Sigmoid colon (tissue), 7 donors: Measurements from ENCODE around the gene TTLL3. TPM values are rescaled to one million over a fixed set of nuclear protein-coding genes. Genes with fewer than 3 reads are reported as not detected.
"Not testable (repeated sequence)": the region's sequence is repeated elsewhere in the genome, so short reads cannot be mapped to it uniquely, and the experiment has no call there.

Experiments
- DNase-seq: peaks from one replicate; pipeline ENCODE4 v3.0.0-alpha.2; 2019
- H3K27ac ChIP-seq, 4 donors: fragments of 200-600 bp; sonication (generic); one replicate each; pipeline ENCODE4 v1.5.1; 2016 to 2019; ENCODE audit warnings: mild to moderate bottlenecking in 1 of 4
- H3K27me3 ChIP-seq, 3 donors: fragments of 200-600 bp; sonication (generic); one replicate each; pipeline ENCODE4 v1.5.1; 2019; ENCODE audit warnings: mild to moderate bottlenecking in 1 of 3
- H3K36me3 ChIP-seq, 4 donors: fragments of 200-600 bp; sonication (generic); one replicate each; pipeline ENCODE4 v1.5.1; 2016 to 2019
- H3K4me1 ChIP-seq, 4 donors: fragments of 200-600 bp; sonication (generic); one replicate each; pipeline ENCODE4 v1.5.1; 2017 to 2019
- H3K4me3 ChIP-seq, 4 donors: fragments of 200-600 bp; sonication (generic); one replicate each; pipeline ENCODE4 v1.5.1; 2017 to 2019; ENCODE audit warnings: mild to moderate bottlenecking in 2 of 4, moderate library complexity in 1 of 4
- H3K9me3 ChIP-seq, 4 donors: fragments of 200-600 bp in 3 of 4; sonication (generic) in 3 of 4; one replicate each; pipeline versions ENCODE4 v1.5.1 to v1.6.1; 2013 to 2019
- CTCF ChIP-seq, 4 experiments: fragments of 450-650 bp in 3 of 4; fragments of 200-600 bp in 1 of 4; IDR thresholded peaks; one replicate each; pipeline ENCODE4 v1.5.1; 2016 to 2019; ENCODE audit warnings: antibody characterized with exemption in 4 of 4, mild to moderate bottlenecking in 3 of 4, moderate library complexity in 2 of 4
- EP300 ChIP-seq, 4 donors: sonication (generic); formaldehyde crosslinking; IDR thresholded peaks; one replicate each; pipeline ENCODE4 v1.6.1; 2017; ENCODE audit warnings: antibody characterized with exemption in 4 of 4
- POLR2A ChIP-seq, 2 donors: fragments of 450-650 bp; IDR thresholded peaks; one replicate each; pipeline ENCODE4 v1.6.1; 2016; ENCODE audit warnings: antibody characterized with exemption in 2 of 2, mild to moderate bottlenecking in 2 of 2, moderate library complexity in 2 of 2
- POLR2AphosphoS5 ChIP-seq, 4 donors: sonication (generic); formaldehyde crosslinking; IDR thresholded peaks; one replicate each; pipeline ENCODE4 v1.6.1; 2017; ENCODE audit warnings: antibody characterized with exemption in 4 of 4
- WGBS, 2 donors: extraction: QIAGEN DNeasy Blood & Tissue Kit; methylation state at CpG; one replicate each; pipeline ENCODE4 v1.1.7; 2013; 5-methylcytosine and 5-hydroxymethylcytosine counted together
- intact Hi-C: fragments of 100-400 bp; cut with DNase I; formaldehyde crosslinking; loops from one replicate; pipeline ENCODE4 v1.15.1; 2023
- polyA plus RNA-seq, 3 donors: library from polyadenylated mRNA; stranded (reverse); fragments of 200-250 nt; gene quantifications; one replicate each; pipeline ENCODE4 v1.2.3, GENCODE V29; 2013
- total RNA-seq, 4 donors: library from RNA; depleted of rRNA; stranded (reverse); fragments of >200 nt; gene quantifications; one replicate each; pipeline ENCODE4 v1.1.0, GENCODE V29; 2016
- donor health status: healthy with polysubstance abuse.
- donor health status: Bipolar disorder and iron deficiency.
- donor health status: healthy.

The TTLL3 gene
- total and polyA plus RNA-seq, 7 donors: 4.4 to 117 (median 35.3) TPM

- WGBS, 2 donors: 88 to 90% methylated on average over 5 of the region's 5 CpGs
- Histone ChIP-seq H3K27me3 (no peaks in the 10 kb centered on the region), H3K4me1 (peaks cover 0 to 46% (median 44%) of the 10 kb centered on the region in 4 donors), H3K36me3 (no peaks in the 10 kb centered on the region), H3K9me3 (no peaks in the 10 kb centered on the region), H3K4me3 (no peak overlapping the region), H3K27ac (peak overlapping the region; percentile 82 to 93 (median 90))
- no peak for DNase-seq
- intact Hi-C loops: loop anchor here (2.0 kb wide), 1 partner anchor 53 kb away; no protein-coding TSS in a partner anchor
- TF ChIP-seq POLR2A (IDR thresholded peaks at IDR 0.05) (no peak), CTCF (IDR thresholded peaks at IDR 0.05) (no peak), EP300 (IDR thresholded peaks at IDR 0.05) (no peak), POLR2AphosphoS5 (IDR thresholded peaks at IDR 0.05) (no peak)
Measured at GRCh38 chr3:9861626-9862130, 51.6 kb downstream of the TTLL3 start.

GRCh38 chr3:9862391-9863057 is 52.5 kb downstream of the TTLL3 start:
- Histone ChIP-seq H3K27me3 (no peaks in the 10 kb centered on the region), H3K36me3 (no peaks in the 10 kb centered on the region), H3K4me3 (peak overlapping the region; percentile 10 to 39 (median 23)), H3K27ac (peak overlapping the region; percentile 82 to 93 (median 90)), H3K9me3 (no peaks in the 10 kb centered on the region), H3K4me1 (peaks cover 0 to 53% (median 50%) of the 10 kb centered on the region in 4 donors)
- DNase-seq: peak; percentile 89
- TF ChIP-seq POLR2AphosphoS5 (IDR thresholded peaks at IDR 0.05) (peak in 2 of 4 donors; percentile 40 to 48), EP300 (IDR thresholded peaks at IDR 0.05) (peak in 1 of 4 donors; percentile 17), CTCF (IDR thresholded peaks at IDR 0.05) (peak in 2 of 4 experiments; percentile 19 to 55), POLR2A (IDR thresholded peaks at IDR 0.05) (no peak)
- intact Hi-C loops: loop anchor here (2.0 kb wide), 1 partner anchor 52 kb away; no protein-coding TSS in a partner anchor
- WGBS, 2 donors: 6 to 16% methylated on average over 45 of the region's 45 CpGs

- DNase-seq: peak; percentile 68
- Histone ChIP-seq H3K27me3 (no peaks in the 10 kb centered on the region), H3K9me3 (no peaks in the 10 kb centered on the region), H3K27ac (peak overlapping the region; percentile 82 to 93 (median 90)), H3K4me1 (peaks cover 0 to 54% (median 50%) of the 10 kb centered on the region in 4 donors), H3K36me3 (no peaks in the 10 kb centered on the region), H3K4me3 (peak overlapping the region; percentile 10 to 39 (median 23))
- 54 to 74% methylated on average over 22 of the region's 22 CpGs for WGBS, 2 donors
- intact Hi-C loops: loop anchor here (2.0 kb wide), 1 partner anchor 52 kb away; no protein-coding TSS in a partner anchor
- TF ChIP-seq CTCF (IDR thresholded peaks at IDR 0.05): no peak
- TF ChIP-seq EP300 (IDR thresholded peaks at IDR 0.05): no peak
- no peak for TF ChIP-seq POLR2AphosphoS5 (IDR thresholded peaks at IDR 0.05)
- no peak for TF ChIP-seq POLR2A (IDR thresholded peaks at IDR 0.05)
Measured at GRCh38 chr3:9863058-9863772, 53.2 kb downstream of the TTLL3 start.

- TF ChIP-seq CTCF (IDR thresholded peaks at IDR 0.05) (no peak), POLR2AphosphoS5 (IDR thresholded peaks at IDR 0.05) (peak in 2 of 4 donors; percentile 20 to 54), EP300 (IDR thresholded peaks at IDR 0.05) (no peak), POLR2A (IDR thresholded peaks at IDR 0.05) (no peak)
- DNase-seq: peak; percentile 95
- H3K4me1 ChIP-seq: peaks cover 0 to 57% (median 50%) of the 10 kb centered on the region in 4 donors
- H3K9me3 ChIP-seq: no peaks in the 10 kb centered on the region
- WGBS, 2 donors: 71 to 74% methylated on average over 16 of the region's 16 CpGs
- no peaks in the 10 kb centered on the region for H3K27me3 ChIP-seq
- peak overlapping the region in 3 of 4 donors; percentile 1 to 13 (median 12) for H3K4me3 ChIP-seq
- no peaks in the 10 kb centered on the region for H3K36me3 ChIP-seq
- H3K27ac ChIP-seq: peak overlapping the region; percentile 82 to 93 (median 90)
- intact Hi-C loops: no loop called here
Measured at GRCh38 chr3:9864200-9864927, 54.3 kb downstream of the TTLL3 start.

GRCh38 chr3:9865125-9865637 is 55.1 kb downstream of the TTLL3 start:
- H3K27ac ChIP-seq: peak overlapping the region; percentile 82 to 93 (median 90)
- DNase-seq, H3K36me3 ChIP-seq, H3K9me3 ChIP-seq, H3K27me3 ChIP-seq, intact Hi-C loops: not testable (repeated sequence)
- H3K4me3 ChIP-seq: peak overlapping the region in 2 of 4 donors; percentile 12 to 13
- H3K4me1 ChIP-seq: peaks cover 0 to 60% (median 50%) of the 10 kb centered on the region in 4 donors
- WGBS, 2 donors: 90 to 91% methylated on average over 10 of the region's 10 CpGs
